Mucosa of stomach (tissue), 1 donor: ENCODE measurements around the gene GYS2.

Experiments used
- H3K27me3 ChIP-seq: one replicate; pipeline ENCODE4 v1.7.0; 2013; ENCODE audit warnings: mild to moderate bottlenecking, low read length; ENCODE audit not compliant: control insufficient read depth, insufficient read depth
- H3K36me3 ChIP-seq: one replicate; pipeline ENCODE4 v1.7.0; 2013; ENCODE audit warnings: low read length; ENCODE audit not compliant: control insufficient read depth, insufficient read depth
- H3K4me1 ChIP-seq: one replicate; pipeline ENCODE4 v1.7.0; 2013; ENCODE audit warnings: mild to moderate bottlenecking, low read length; ENCODE audit not compliant: control insufficient read depth, insufficient read depth
- H3K4me3 ChIP-seq: one replicate; pipeline ENCODE4 v1.7.0; 2013; ENCODE audit warnings: low read length
- H3K9ac ChIP-seq: one replicate; pipeline ENCODE4 v1.7.0; 2013; ENCODE audit warnings: mild to moderate bottlenecking, low read length, moderate library complexity
- H3K9me3 ChIP-seq: one replicate; pipeline ENCODE4 v1.7.0; 2013; ENCODE audit warnings: mild to moderate bottlenecking, low read length, moderate library complexity; ENCODE audit not compliant: control insufficient read depth
- donor health status: Pancreatic carcinoma.

GYS2 gene

GRCh38 chr12:21631367-21631766, 26.7 kb upstream of the GYS2 start:
- Histone ChIP-seq H3K36me3 (no peaks in the 10 kb centered on the region), H3K27me3 (no peaks in the 10 kb centered on the region), H3K9ac (no peak overlapping the region), H3K4me3 (no peak overlapping the region), H3K4me1 (no peaks in the 10 kb centered on the region), H3K9me3 (no peaks in the 10 kb centered on the region)

- no peaks in the 10 kb centered on the region for H3K27me3 ChIP-seq
- no peaks in the 10 kb centered on the region for H3K36me3 ChIP-seq
- H3K9me3 ChIP-seq, result no peaks in the 10 kb centered on the region
- no peak overlapping the region for H3K4me3 ChIP-seq
- no peaks in the 10 kb centered on the region for H3K4me1 ChIP-seq
- H3K9ac ChIP-seq, result no peak overlapping the region
Measured at GRCh38 chr12:21627924-21628323, 23.3 kb upstream of the GYS2 start.

GRCh38 chr12:21618566-21618965, 13.9 kb upstream of the GYS2 start:
- Histone ChIP-seq H3K4me1 (no peaks in the 10 kb centered on the region), H3K4me3 (no peak overlapping the region), H3K9me3 (no peaks in the 10 kb centered on the region), H3K9ac (no peak overlapping the region), H3K27me3 (no peaks in the 10 kb centered on the region), H3K36me3 (no peaks in the 10 kb centered on the region)

DNA sequence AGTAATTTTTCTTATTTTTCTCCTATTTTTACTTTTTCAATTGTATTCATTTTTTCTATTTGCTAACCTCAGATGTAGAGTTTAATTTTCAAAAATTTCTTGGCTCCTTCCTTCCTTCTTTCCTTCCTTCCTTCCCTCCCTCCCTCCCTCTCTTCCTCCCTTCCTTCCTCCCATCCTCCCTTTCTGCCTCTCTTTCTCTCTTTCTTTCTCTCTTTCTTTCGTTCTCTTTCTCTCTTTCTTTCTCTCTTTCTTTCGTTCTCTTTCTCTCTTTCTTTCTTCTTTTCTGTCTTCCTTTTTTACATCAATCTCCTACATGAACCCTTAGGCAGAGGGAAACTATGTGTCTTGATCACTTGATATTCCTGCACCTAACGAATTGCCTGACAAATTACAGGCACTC, 12.4 kb upstream of the GYS2 start:
- no peak overlapping the region for H3K9ac ChIP-seq
- H3K27me3 ChIP-seq, result no peaks in the 10 kb centered on the region
- H3K4me3 ChIP-seq, result no peak overlapping the region
- H3K4me1 ChIP-seq, result no peaks in the 10 kb centered on the region
- H3K36me3 ChIP-seq, result no peaks in the 10 kb centered on the region
- no peaks in the 10 kb centered on the region for H3K9me3 ChIP-seq

GRCh38 chr12:21615431-21615830, 10.8 kb upstream of the GYS2 start:
- no peak overlapping the region for H3K9ac ChIP-seq

DNA sequence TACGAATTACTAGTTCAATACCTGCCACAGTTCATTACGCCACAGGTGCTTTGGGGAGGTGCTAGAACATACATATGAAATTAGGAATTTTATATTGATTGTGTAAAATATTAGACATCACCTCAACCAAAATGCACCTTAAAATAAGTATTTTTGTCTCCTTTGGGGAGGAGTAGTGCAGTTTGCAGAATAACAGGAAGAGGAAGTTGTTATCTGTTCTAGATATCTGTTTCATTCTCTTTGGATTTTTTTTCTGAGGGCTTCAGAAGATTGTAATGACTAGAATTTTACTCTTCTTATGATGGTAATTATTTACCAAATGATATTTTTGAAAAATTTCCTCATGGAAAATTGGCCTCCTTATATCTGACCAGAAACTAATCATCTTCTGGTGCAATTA, 9.9 kb upstream of the GYS2 start:
- no peak overlapping the region for H3K9ac ChIP-seq
- no peaks in the 10 kb centered on the region for H3K27me3 ChIP-seq
- no peaks in the 10 kb centered on the region for H3K4me1 ChIP-seq
- H3K36me3 ChIP-seq, result no peaks in the 10 kb centered on the region
- H3K9me3 ChIP-seq, result no peaks in the 10 kb centered on the region
- H3K4me3 ChIP-seq, result no peak overlapping the region

More at GRCh38 chr12:21615431-21615830, 10.8 kb upstream of the GYS2 start:
- no peaks in the 10 kb centered on the region for H3K36me3 ChIP-seq
- no peaks in the 10 kb centered on the region for H3K27me3 ChIP-seq
- H3K4me1 ChIP-seq, result no peaks in the 10 kb centered on the region
- H3K4me3 ChIP-seq, result no peak overlapping the region
- H3K9me3 ChIP-seq, result no peaks in the 10 kb centered on the region

- Histone ChIP-seq H3K9ac (no peak overlapping the region), H3K27me3 (no peaks in the 10 kb centered on the region), H3K9me3 (no peaks in the 10 kb centered on the region), H3K4me1 (no peaks in the 10 kb centered on the region), H3K4me3 (no peak overlapping the region), H3K36me3 (no peaks in the 10 kb centered on the region)
Measured at GRCh38 chr12:21613931-21614330, 9.3 kb upstream of the GYS2 start.

- H3K4me1 ChIP-seq, result no peaks in the 10 kb centered on the region
- no peaks in the 10 kb centered on the region for H3K9me3 ChIP-seq
- H3K9ac ChIP-seq, result no peak overlapping the region
- no peaks in the 10 kb centered on the region for H3K36me3 ChIP-seq
- H3K27me3 ChIP-seq, result no peaks in the 10 kb centered on the region
- H3K4me3 ChIP-seq, result no peak overlapping the region
Measured at GRCh38 chr12:21608196-21608595, 3.5 kb upstream of the GYS2 start.

GRCh38 chr12:21607701-21608100, 3.1 kb upstream of the GYS2 start:
- Histone ChIP-seq H3K27me3 (no peaks in the 10 kb centered on the region), H3K36me3 (no peaks in the 10 kb centered on the region), H3K4me1 (no peaks in the 10 kb centered on the region), H3K9me3 (no peaks in the 10 kb centered on the region), H3K9ac (no peak overlapping the region), H3K4me3 (no peak overlapping the region)

GRCh38 chr12:21606175-21606574, 1.5 kb upstream of the GYS2 start:
- Histone ChIP-seq H3K4me1 (no peaks in the 10 kb centered on the region), H3K36me3 (no peaks in the 10 kb centered on the region), H3K27me3 (no peaks in the 10 kb centered on the region), H3K4me3 (no peak overlapping the region), H3K9me3 (no peaks in the 10 kb centered on the region), H3K9ac (no peak overlapping the region)

- Histone ChIP-seq H3K4me3 (no peak overlapping the region), H3K4me1 (no peaks in the 10 kb centered on the region), H3K36me3 (no peaks in the 10 kb centered on the region), H3K27me3 (no peaks in the 10 kb centered on the region), H3K9ac (no peak overlapping the region), H3K9me3 (no peaks in the 10 kb centered on the region)
Measured at GRCh38 chr12:21602774-21603173, 1.9 kb downstream of the GYS2 start.

- H3K4me1 ChIP-seq, result no peaks in the 10 kb centered on the region
- no peak overlapping the region for H3K9ac ChIP-seq
- no peaks in the 10 kb centered on the region for H3K27me3 ChIP-seq
- H3K36me3 ChIP-seq, result no peaks in the 10 kb centered on the region
- H3K4me3 ChIP-seq, result no peak overlapping the region
- no peaks in the 10 kb centered on the region for H3K9me3 ChIP-seq
Measured at GRCh38 chr12:21600196-21600595, 4.5 kb downstream of the GYS2 start.
